OCI-LY1 (cell line): ENCODE measurements around the gene RPL9.

Source experiments
- EZH2 ChIP-seq: fragments of 200-600 bp; sonication (generic), shearing (Covaris generic); IDR thresholded peaks from 2 replicates; pipeline ENCODE4 v1.8.0; 2017; ENCODE audit warnings: borderline replicate concordance, mixed run types, mild to moderate bottlenecking, antibody characterized with exemption, low read length, moderate library complexity, mixed read lengths
- TF ChIP-seq, protein P1 (sequence below): fragments of 200-600 bp; sonication (generic), shearing (Covaris generic); IDR thresholded peaks from 2 replicates; pipeline ENCODE4 v1.5.1; 2017; ENCODE audit warnings: mild to moderate bottlenecking, antibody characterized with exemption, low read length, moderate library complexity, mixed read lengths

- TF ChIP-seq, protein P1, sequence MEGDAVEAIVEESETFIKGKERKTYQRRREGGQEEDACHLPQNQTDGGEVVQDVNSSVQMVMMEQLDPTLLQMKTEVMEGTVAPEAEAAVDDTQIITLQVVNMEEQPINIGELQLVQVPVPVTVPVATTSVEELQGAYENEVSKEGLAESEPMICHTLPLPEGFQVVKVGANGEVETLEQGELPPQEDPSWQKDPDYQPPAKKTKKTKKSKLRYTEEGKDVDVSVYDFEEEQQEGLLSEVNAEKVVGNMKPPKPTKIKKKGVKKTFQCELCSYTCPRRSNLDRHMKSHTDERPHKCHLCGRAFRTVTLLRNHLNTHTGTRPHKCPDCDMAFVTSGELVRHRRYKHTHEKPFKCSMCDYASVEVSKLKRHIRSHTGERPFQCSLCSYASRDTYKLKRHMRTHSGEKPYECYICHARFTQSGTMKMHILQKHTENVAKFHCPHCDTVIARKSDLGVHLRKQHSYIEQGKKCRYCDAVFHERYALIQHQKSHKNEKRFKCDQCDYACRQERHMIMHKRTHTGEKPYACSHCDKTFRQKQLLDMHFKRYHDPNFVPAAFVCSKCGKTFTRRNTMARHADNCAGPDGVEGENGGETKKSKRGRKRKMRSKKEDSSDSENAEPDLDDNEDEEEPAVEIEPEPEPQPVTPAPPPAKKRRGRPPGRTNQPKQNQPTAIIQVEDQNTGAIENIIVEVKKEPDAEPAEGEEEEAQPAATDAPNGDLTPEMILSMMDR: no peak
- no peak for TF ChIP-seq EZH2
Measured at GRCh38 chr4:39504538-39504937, 45.8 kb upstream of the RPL9 start.
